K562 (cell line): Measurements from ENCODE around the gene TRIM40. TPM values are rescaled to one million over a fixed set of nuclear protein-coding genes. Genes with fewer than 3 reads are reported as not detected.

Source experiments
- ATAC-seq: fragments of 200-7000 bp; cut with Tn5 transposase; 3 replicates; pipeline ENCODE4 v1.9.1; 2020; ENCODE audit warnings: moderate library complexity
- BruUV-seq: library from RNA; stranded (reverse); fragments of 400-500 nt; replicated peaks from 2 replicates; lab custom pipeline; 2021; lab: Mats Ljungman, UMichigan
- CTCF ChIA-PET: fragments of 300-600 bp; formaldehyde crosslinking; extraction: SDS; loops from one replicate; lab custom pipeline; 2021; ENCODE audit warnings: low intra/inter-chr PET ratio; lab: Yijun Ruan, JAX
- POLR2A ChIA-PET: fragments of 300-600, 350-650 bp; sonication (Branson Sonifier 250); formaldehyde crosslinking; extraction: SDS; loops from one replicate; lab custom pipeline; 2021; ENCODE audit warnings: antibody characterized with exemption, inconsistent platforms; lab: Yijun Ruan, JAX
- DNase-seq, 4 experiments: peaks; one replicate each; pipeline versions ENCODE4 v3.0.0 to v3.0.0-alpha.2; 2011 to 2018; ENCODE audit warnings: low spot score in 3 of 4, mixed read lengths in 3 of 4; ENCODE audit errors: extremely low read depth in 1 of 4
- FAIRE-seq: peaks from 2 replicates; lab custom pipeline; 2011; peaks lifted over from hg19 to GRCh38; lab: Jason Lieb, UNC
- H2AFZ ChIP-seq: 2 replicates; pipeline ENCODE4 v1.6.0; 2011; ENCODE audit warnings: low read depth, low read length, control low read depth, inconsistent platforms
- H3K27ac ChIP-seq: fragments of 200-600 bp; 3 replicates; pipeline ENCODE4 v1.8.0; 2011; ENCODE audit warnings: low read depth, mild to moderate bottlenecking, control low read depth, inconsistent platforms, low read length, moderate library complexity, mixed read lengths; ENCODE audit errors: extremely low read depth
- H3K27me3 ChIP-seq, 2 experiments: fragments of 300-600 bp in 1 of 2; 2 replicates in 1 of 2; 3 replicates in 1 of 2; pipeline versions ENCODE4 v1.6.0 to v1.8.0; 2011; ENCODE audit warnings: inconsistent platforms in 2 of 2, low read length in 2 of 2, mild to moderate bottlenecking in 1 of 2, mixed read lengths in 1 of 2, moderate library complexity in 1 of 2; ENCODE audit not compliant: control insufficient read depth in 2 of 2, insufficient read depth in 2 of 2
- H3K36me3 ChIP-seq: fragments of 300-600 bp; 3 replicates; pipeline ENCODE4 v1.8.0; 2011; ENCODE audit warnings: mild to moderate bottlenecking, low read length, inconsistent platforms; ENCODE audit not compliant: control insufficient read depth, insufficient read depth
- H3K4me1 ChIP-seq, 2 experiments: fragments of 200-600 bp in 1 of 2; replicated peaks in 1 of 2; 2 replicates in 1 of 2; 3 replicates in 1 of 2; pipeline versions ENCODE4 v1.5.1 to v1.8.0; 2011; ENCODE audit warnings: inconsistent platforms in 2 of 2, low read length in 2 of 2, mild to moderate bottlenecking in 1 of 2, mixed read lengths in 1 of 2, moderate library complexity in 1 of 2; ENCODE audit not compliant: control insufficient read depth in 2 of 2, insufficient read depth in 2 of 2
- H3K4me2 ChIP-seq: 2 replicates; pipeline ENCODE4 v1.6.1; 2011; ENCODE audit warnings: low read length, control low read depth, inconsistent platforms, mixed read lengths; ENCODE audit not compliant: insufficient read depth
- H3K4me3 ChIP-seq: fragments of 200-600 bp; sonication (generic), shearing (Covaris generic); 2 replicates; pipeline ENCODE4 v1.5.1; 2016; ENCODE audit warnings: control low read depth, inconsistent platforms
- H3K79me2 ChIP-seq: fragments of 200-600 bp; 3 replicates; pipeline ENCODE4 v1.8.0; 2011; ENCODE audit warnings: low read length, inconsistent platforms; ENCODE audit not compliant: control insufficient read depth, insufficient read depth
- H3K9ac ChIP-seq, 2 experiments: 2 replicates each; pipeline versions ENCODE4 v1.6.0 to v1.6.1; 2011; ENCODE audit warnings: low read depth in 2 of 2, low read length in 2 of 2, control low read depth in 1 of 2, inconsistent platforms in 1 of 2, mild to moderate bottlenecking in 1 of 2, mixed read lengths in 1 of 2; ENCODE audit not compliant: insufficient read depth in 1 of 2
- H3K9me1 ChIP-seq: one replicate; pipeline ENCODE4 v1.6.0; 2011; ENCODE audit warnings: inconsistent platforms, mild to moderate bottlenecking, low read length, moderate library complexity; ENCODE audit not compliant: control insufficient read depth, insufficient read depth
- H3K9me3 ChIP-seq: replicated peaks from 2 replicates; pipeline ENCODE4 v1.5.1; 2011; ENCODE audit warnings: low read depth, low read length, inconsistent platforms; ENCODE audit not compliant: control insufficient read depth, insufficient read depth
- H4K20me1 ChIP-seq: replicated peaks from 2 replicates; pipeline ENCODE4 v1.6.1; 2011; ENCODE audit warnings: low read length, inconsistent platforms, mixed read lengths; ENCODE audit not compliant: control insufficient read depth, insufficient read depth
- BACH1 ChIP-seq: fragments of 200-800 bp; sonication (Bioruptor generic); IDR thresholded peaks from 2 replicates; pipeline ENCODE4 v1.6.1; 2016; ENCODE audit warnings: missing genetic modification characterization, missing compliant biosample characterization
- ELF1 ChIP-seq: fragments of 200-800 bp; sonication (Bioruptor generic); IDR thresholded peaks from 2 replicates; pipeline ENCODE4 v1.6.1; 2016; ENCODE audit warnings: missing genetic modification characterization, missing compliant biosample characterization
- ELK3 ChIP-seq: fragments of 450-650 bp; formaldehyde crosslinking; IDR thresholded peaks from 2 replicates; pipeline ENCODE4 v1.4.0; 2020; ENCODE audit warnings: mild to moderate bottlenecking
- ETS1 ChIP-seq: conservative IDR thresholded peaks from 2 replicates; pipeline ENCODE4 v1.6.1; 2011; ENCODE audit warnings: low read depth, mild to moderate bottlenecking, low read length; ENCODE audit not compliant: control insufficient read depth
- ETV1 ChIP-seq: fragments of 450-650 bp; conservative IDR thresholded peaks from 2 replicates; pipeline ENCODE4 v1.6.1; 2016; ENCODE audit warnings: missing genetic modification characterization, control low read depth, low read depth, missing compliant biosample characterization
- GTF2A2 ChIP-seq: IDR thresholded peaks from 2 replicates; pipeline ENCODE4 v1.6.1; 2016; ENCODE audit warnings: mild to moderate bottlenecking, missing genetic modification characterization, missing compliant biosample characterization
- HLTF ChIP-seq: fragments of 450-650 bp; IDR thresholded peaks from 2 replicates; pipeline ENCODE4 v1.6.1; 2016
- HMBOX1 ChIP-seq: sonication (generic); IDR thresholded peaks from 2 replicates; pipeline ENCODE4 v1.6.1; 2016
- HMG20A ChIP-seq: fragments of 450-650 bp; formaldehyde crosslinking; conservative IDR thresholded peaks from 2 replicates; pipeline ENCODE4 v1.4.0; 2020; ENCODE audit warnings: mild to moderate bottlenecking, mixed read lengths
- IFI16 ChIP-seq: fragments of 250-450 bp; sonication (Bioruptor Pico); IDR thresholded peaks from 2 replicates; pipeline ENCODE4 v2.1.2; 2022; ENCODE audit warnings: mild to moderate bottlenecking, inconsistent platforms
- JUND ChIP-seq, 2 experiments: IDR thresholded peaks; 2 replicates in 1 of 2; 3 replicates in 1 of 2; pipeline ENCODE4 v1.6.1; 2011; ENCODE audit warnings: borderline replicate concordance in 2 of 2, low read depth in 2 of 2, low read length in 2 of 2, improper control_type of control experiment in 1 of 2, missing biosample characterization in 1 of 2, missing genetic modification characterization in 1 of 2, missing genetic modification reagents in 1 of 2
- KLF6 ChIP-seq: fragments of 250-450 bp; sonication (Bioruptor Pico); IDR thresholded peaks from 2 replicates; pipeline ENCODE4 v1.4.0; 2020; ENCODE audit warnings: mild to moderate bottlenecking, moderate library complexity, borderline replicate concordance
- LCOR ChIP-seq: sonication (generic); formaldehyde crosslinking; IDR thresholded peaks from 2 replicates; pipeline ENCODE4 v1.8.0; 2022; ENCODE audit warnings: mild to moderate bottlenecking, missing genetic modification reagents
- MTA3 ChIP-seq: fragments of 450-650 bp; formaldehyde crosslinking; IDR thresholded peaks from 2 replicates; pipeline ENCODE4 v1.6.1; 2017; ENCODE audit warnings: mild to moderate bottlenecking, borderline replicate concordance
- NFRKB ChIP-seq: fragments of 450-650 bp; IDR thresholded peaks from 2 replicates; pipeline ENCODE4 v1.6.1; 2016; ENCODE audit warnings: low read depth
- RBM17 ChIP-seq: fragments of 200-400 bp; formaldehyde crosslinking; IDR thresholded peaks from 2 replicates; pipeline ENCODE4 v1.6.1; 2017; ENCODE audit warnings: low read depth, mild to moderate bottlenecking, low read length, borderline replicate concordance
- SOX6 ChIP-seq: fragments of 450-650 bp; IDR thresholded peaks from 2 replicates; pipeline ENCODE4 v1.6.1; 2014; ENCODE audit warnings: mild to moderate bottlenecking
- TCF3 ChIP-seq: sonication (generic); formaldehyde crosslinking; IDR thresholded peaks from 2 replicates; pipeline ENCODE4 v1.4.0; 2020; ENCODE audit warnings: mild to moderate bottlenecking, missing genetic modification reagents
- ZNF121 ChIP-seq: sonication (generic); formaldehyde crosslinking; conservative IDR thresholded peaks from 2 replicates; pipeline ENCODE4 v1.8.0; 2022; ENCODE audit warnings: missing genetic modification reagents
- ZNF57 ChIP-seq: fragments of 450-650 bp; formaldehyde crosslinking; IDR thresholded peaks from 2 replicates; pipeline ENCODE4 v1.4.0; 2020; ENCODE audit warnings: mild to moderate bottlenecking, moderate library complexity
- ZNF644 ChIP-seq: fragments of 200-800 bp; sonication (Bioruptor generic); IDR thresholded peaks from 2 replicates; pipeline ENCODE4 v1.6.1; 2016; ENCODE audit warnings: low read depth, missing genetic modification characterization, missing compliant biosample characterization
- WGBS: fragments of 100-300 bp; shearing (Covaris generic); methylation state at CpG from one replicate; pipeline ENCODE4 v1.1.6; 2016; ENCODE audit warnings: low coverage, mixed read lengths; ENCODE audit not compliant: insufficient coverage; ENCODE audit errors: missing lambda C conversion rate; 5-methylcytosine and 5-hydroxymethylcytosine counted together
- in situ Hi-C: fragments of 300-500 bp; cut with MboI; formaldehyde crosslinking; loops from 4 replicates; pipeline ENCODE4 v1.15.0; 2018; ENCODE audit warnings: inconsistent platforms, mixed read lengths
- intact Hi-C: fragments of 100-400 bp; cut with micrococcal nuclease; formaldehyde crosslinking; loops from 2 replicates; pipeline ENCODE4 v1.14.2; 2022
- polyA plus RNA-seq, 8 experiments: library from polyadenylated mRNA; depleted of rRNA in 4 of 8; stranded (reverse) in 5 of 8; unstranded in 3 of 8; fragments of >200 nt; fragmentation: Nextera tagmentation in 2 of 8; fragmentation: Illumina TruSeq in 1 of 8; extraction: Ambion mirVana in 2 of 8; extraction: Trizol in 1 of 8; gene quantifications; 2 replicates each; pipeline versions ENCODE4 v1.2.1 to v1.2.3, GENCODE V29; 2011 to 2014; ENCODE audit warnings: inconsistent platforms in 1 of 8, missing spikeins in 1 of 8
- total RNA-seq, 7 experiments: library from RNA; depleted of rRNA in 6 of 7; stranded (reverse); fragments of >200 nt in 6 of 7; fragmentation: Illumina TruSeq in 2 of 7; extraction: Trizol in 2 of 7; gene quantifications; 2 replicates each; pipeline versions ENCODE4 v1.2.1 to v1.2.3, GENCODE V29; 2011 to 2021; ENCODE audit warnings: low replicate concordance in 1 of 7

The TRIM40 gene
- total and polyA plus RNA-seq, 9 of the 15 experiments (the other 6 are each of a cell fraction or from before 2014, with no cell fraction given): 0.04 to 0.08 TPM; not detected in 7

- Histone ChIP-seq H3K9me1 (no peaks in the 10 kb centered on the region), H4K20me1 (no peaks in the 10 kb centered on the region), H3K9me3 (no peaks in the 10 kb centered on the region), H3K27me3 (peaks cover 34 to 39% of the 10 kb centered on the region in 2 experiments), H3K79me2 (no peaks in the 10 kb centered on the region), H3K4me1 (peaks cover 0 to 3% of the 10 kb centered on the region in 2 experiments; a peak in 1 of 5 replicates), H3K27ac (no peak overlapping the region), H3K9ac (no peak overlapping the region), H3K4me3 (no peak overlapping the region), H3K4me2 (no peak overlapping the region), H3K36me3 (no peaks in the 10 kb centered on the region), H2AFZ (no peak overlapping the region)
- in situ Hi-C loops (no loop called here), intact Hi-C loops (no loop called here)
- ATAC-seq (no peak; the same call in 2 of the 3 replicates), FAIRE-seq (no peak), DNase-seq (no peak)
- ChIA-PET CTCF (no interaction called here), POLR2A (interaction anchor here (0.9 to 1.2 kb wide), 3 partner anchors 9 to 16 kb away, joined by 3 read pairs; no protein-coding TSS in a partner anchor)
- 10% methylated on average over 27 of the region's 27 CpGs for WGBS
- no TSS peak for BruUV-seq
- TF ChIP-seq LCOR (no peak), GTF2A2 (tag) (no peak), SOX6 (no peak), MTA3 (no peak), ZNF644 (tag) (no peak), JUND (IDR thresholded peaks at IDR 0.05; ENCODE audit: borderline replicate concordance, low read depth, low read length) (no peak), JUND (tag; IDR thresholded peaks at IDR 0.05; ENCODE audit: borderline replicate concordance, low read depth, low read length) (no peak), ZNF57 (CRISPR knock-in tag) (no peak), ETS1 (no peak), ELF1 (no peak), RBM17 (no peak), ETV1 (tag) (no peak), IFI16 (no peak), HMBOX1 (no peak), ELK3 (CRISPR knock-in tag) (no peak), NFRKB (no peak), ZNF121 (CRISPR knock-in tag) (0 out of 2 replicates have a peak, but pooled peaks have one; percentile 8), KLF6 (CRISPR knock-in tag) (no peak), HLTF (no peak), TCF3 (CRISPR knock-in tag) (no peak), HMG20A (CRISPR knock-in tag) (no peak), BACH1 (tag) (no peak)
Measured at GRCh38 chr6:30111266-30111856, 24.6 kb upstream of the TRIM40 start.
